Activated CD4-positive, alpha-beta T cell treated with anti-CD3 and anti-CD28 coated beads, Interleukin-2, amount 50 U/mL, for 48 hours (primary cell): Measurements from ENCODE around the gene CHRNA9.

Experiments
- DNase-seq, 2 experiments: peaks; one replicate each; pipeline ENCODE4 v3.0.0-alpha.2; 2020

CHRNA9 gene

GRCh38 chr4:40347472-40347871 lies 12.3 kb downstream of the CHRNA9 start:
- no peak for DNase-seq

- DNase-seq: no peak
Measured at GRCh38 chr4:40348000-40348399, 12.9 kb downstream of the CHRNA9 start.

GRCh38 chr4:40349561-40350198 lies 14.5 kb downstream of the CHRNA9 start:
- DNase-seq: no peak

- DNase-seq: no peak
Measured at GRCh38 chr4:40350627-40351227, 15.6 kb downstream of the CHRNA9 start.

- no peak for DNase-seq
Measured at GRCh38 chr4:40354158-40354557, 19.0 kb downstream of the CHRNA9 start.

- DNase-seq: no peak
Measured at GRCh38 chr4:40355131-40355530, 20.0 kb downstream of the CHRNA9 start.

- DNase-seq: no peak
Measured at GRCh38 chr4:40357738-40358137, 22.6 kb downstream of the CHRNA9 start.

- no peak for DNase-seq
Measured at GRCh38 chr4:40361338-40361737, 26.2 kb downstream of the CHRNA9 start.

GRCh38 chr4:40363382-40363920 lies 28.3 kb downstream of the CHRNA9 start:
- DNase-seq: no peak

- DNase-seq: no peak
Measured at GRCh38 chr4:40363945-40364344, 28.8 kb downstream of the CHRNA9 start.

- DNase-seq: no peak
Measured at GRCh38 chr4:40365766-40366165, 30.6 kb downstream of the CHRNA9 start.

GRCh38 chr4:40367451-40367850 lies 32.3 kb downstream of the CHRNA9 start:
- DNase-seq: no peak

GRCh38 chr4:40369437-40370274 lies 34.5 kb downstream of the CHRNA9 start:
- DNase-seq: no peak

- DNase-seq: no peak
Measured at GRCh38 chr4:40372651-40373050, 37.5 kb downstream of the CHRNA9 start.

- DNase-seq: no peak
Measured at GRCh38 chr4:40373636-40374035, 38.5 kb downstream of the CHRNA9 start.

GRCh38 chr4:40375095-40375494 lies 40.0 kb downstream of the CHRNA9 start:
- no peak for DNase-seq

- no peak for DNase-seq
Measured at GRCh38 chr4:40375620-40376019, 40.5 kb downstream of the CHRNA9 start.

GRCh38 chr4:40377512-40378365 lies 42.6 kb downstream of the CHRNA9 start:
- DNase-seq: no peak

- DNase-seq: no peak
Measured at GRCh38 chr4:40378619-40379018, 43.5 kb downstream of the CHRNA9 start.

- DNase-seq: no peak
Measured at GRCh38 chr4:40379248-40379647, 44.1 kb downstream of the CHRNA9 start.

- no peak for DNase-seq
Measured at GRCh38 chr4:40380647-40381046, 45.5 kb downstream of the CHRNA9 start.

- DNase-seq: no peak
Measured at GRCh38 chr4:40388239-40388638, 53.1 kb downstream of the CHRNA9 start.

- DNase-seq: no peak
Measured at GRCh38 chr4:40389986-40390385, 54.9 kb downstream of the CHRNA9 start.
